Amniotic stem cell (primary cell): Measurements from ENCODE around the gene ESRRG.
A peak's percentile ranks its signal among the peaks of the same experiment; 100 is the strongest.

Experiments used
- DNase-seq: peaks from one replicate; lab custom pipeline; 2025; lab: John Stamatoyannopoulos, UW

The ESRRG gene

DNA sequence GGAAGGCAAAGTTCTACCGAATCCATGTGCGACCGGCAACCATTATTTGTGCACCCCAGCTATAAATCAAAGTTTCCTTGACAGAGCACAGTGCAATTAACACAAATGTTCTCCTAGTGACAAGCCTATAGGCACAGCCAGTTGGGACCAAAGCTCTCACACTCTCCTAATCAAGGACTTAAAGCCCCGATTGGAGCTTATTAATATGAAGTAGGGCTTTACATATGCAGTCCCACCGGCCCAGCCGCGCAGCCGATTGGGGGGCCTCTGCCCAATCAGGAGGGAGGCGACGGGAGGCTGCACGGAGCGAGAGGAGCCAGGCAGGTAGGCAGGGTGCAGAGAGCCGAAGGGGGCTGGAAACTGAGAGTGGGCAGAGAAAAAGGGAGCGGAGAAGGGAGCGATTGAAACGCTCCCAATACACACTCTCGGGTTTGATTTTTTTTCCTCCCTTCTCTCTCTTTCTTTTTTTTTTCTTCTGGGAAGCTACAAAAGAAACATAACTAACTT, at the start of gene ESRRG:
ESRRG (minus strand) TSS at position 156 of the 507 bp plus-strand sequence; CDS start at position 26, 130 bp downstream.
- no peak for DNase-seq

DNA sequence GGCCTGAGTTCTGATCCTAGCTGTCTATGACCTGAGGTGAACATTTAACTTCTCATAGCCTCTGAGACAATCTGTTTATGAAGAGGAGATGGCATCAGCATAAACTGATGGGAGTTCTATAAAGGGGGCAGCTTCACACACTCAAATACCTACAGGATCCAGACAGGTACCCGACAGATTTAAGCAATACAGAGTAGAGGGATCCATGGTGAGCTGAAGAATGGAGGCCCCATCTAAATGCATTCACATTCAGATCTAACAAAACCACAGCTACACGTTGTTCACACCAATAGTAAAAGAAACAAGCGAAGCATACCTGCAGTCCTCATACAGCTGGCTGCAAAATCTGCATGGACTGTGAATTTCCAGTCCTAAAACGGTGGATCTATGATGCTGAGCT, 48.7 kb upstream of the ESRRG start:
- no peak for DNase-seq

DNA sequence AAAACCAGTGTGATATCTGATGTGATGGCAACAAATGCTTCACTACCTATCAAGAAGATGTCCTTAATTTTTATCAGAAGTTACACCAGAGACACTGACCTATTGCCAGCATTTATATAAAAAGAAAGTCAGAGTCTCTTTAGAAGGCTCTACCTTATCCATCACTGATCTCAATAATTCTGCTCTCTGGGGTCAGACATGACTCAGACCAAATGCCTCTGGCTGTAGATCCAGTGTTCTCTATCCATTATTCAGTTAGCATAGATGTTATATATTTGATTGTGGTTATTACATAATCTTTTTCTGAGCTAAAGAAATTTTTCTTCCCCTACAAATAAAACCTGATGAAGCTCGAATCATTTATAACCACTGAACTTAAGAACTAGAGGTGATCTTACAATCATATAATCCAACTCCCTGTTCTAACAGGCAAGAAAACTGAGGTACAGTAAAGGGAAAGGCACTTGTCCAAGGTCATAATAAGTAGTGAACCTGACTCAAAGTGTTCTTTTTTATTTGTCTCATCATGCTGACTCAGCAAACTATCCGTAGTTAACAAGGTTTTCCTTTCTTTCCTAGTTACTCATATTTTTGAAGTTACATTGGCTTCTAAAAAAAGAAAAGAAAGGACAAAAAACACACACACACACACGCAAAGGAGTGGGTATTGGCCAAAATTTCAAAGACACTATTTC, 43.6 kb upstream of the ESRRG start:
- no peak for DNase-seq

DNA sequence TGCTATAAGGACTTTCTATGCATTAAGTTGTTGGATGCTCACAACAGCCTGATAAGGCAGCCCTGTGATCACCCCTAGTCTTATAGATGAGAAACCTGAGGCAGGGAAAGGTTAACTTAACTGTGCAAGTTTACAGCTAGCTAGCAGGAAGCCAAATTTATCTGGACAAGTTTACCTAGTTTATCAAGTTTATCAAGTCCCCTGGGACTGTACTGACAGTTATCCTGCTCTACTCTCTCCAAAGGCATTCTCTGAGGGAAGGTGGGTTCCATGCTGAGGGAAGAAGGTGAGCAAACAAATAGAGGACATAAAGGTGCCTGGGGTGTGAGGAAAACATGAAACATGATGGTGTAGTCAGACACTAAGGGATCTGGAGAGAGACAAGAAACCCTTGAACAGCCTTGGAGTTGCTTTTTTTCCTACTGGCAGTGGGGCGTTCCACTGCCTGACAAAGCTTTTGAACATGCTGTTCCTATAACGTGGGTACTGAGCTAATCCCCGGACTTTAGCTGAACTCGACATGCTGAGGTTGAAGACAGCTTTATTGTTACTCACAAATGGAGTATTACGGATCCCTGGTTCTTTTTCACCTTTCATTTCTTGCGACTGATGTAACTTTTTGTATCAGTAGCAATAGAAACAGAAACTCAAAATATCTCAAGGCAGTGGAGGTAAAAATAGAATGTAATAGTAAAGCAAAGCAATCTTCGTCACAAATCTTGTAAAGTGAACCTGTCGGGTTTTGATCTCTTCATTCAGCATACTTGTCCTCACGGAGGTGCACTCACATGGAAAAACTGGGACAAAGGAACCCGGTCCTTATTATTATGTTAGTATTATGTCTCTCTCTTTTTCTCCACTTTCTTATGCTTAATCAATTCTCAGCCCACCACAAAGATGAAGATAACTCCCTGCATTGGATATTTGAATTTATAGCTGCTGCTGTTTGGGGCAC, 42.4 kb upstream of the ESRRG start:
- no peak for DNase-seq

- no peak for DNase-seq
Observed at GRCh38 chr1:216758161-216758560, 34.9 kb upstream of the ESRRG start.

DNA sequence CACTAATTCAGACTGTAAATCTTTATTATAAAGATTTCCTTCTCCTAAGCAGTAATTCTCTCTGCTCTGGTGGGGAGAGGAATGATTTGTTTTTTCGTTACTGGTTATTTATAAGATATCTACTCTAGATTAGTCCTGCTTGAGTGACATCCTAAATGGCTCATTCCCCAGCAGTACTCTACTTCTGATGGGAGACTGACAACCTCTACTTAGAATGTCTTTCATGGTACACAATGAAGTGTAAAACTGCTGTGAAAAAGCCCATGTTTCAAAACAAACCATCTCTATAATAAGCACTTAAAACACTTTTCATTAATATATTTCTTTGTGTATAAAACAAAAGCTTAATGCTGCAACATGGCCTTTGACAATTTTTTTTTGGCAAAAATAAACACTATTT, 33.9 kb upstream of the ESRRG start:
- DNase-seq, result no peak

DNA sequence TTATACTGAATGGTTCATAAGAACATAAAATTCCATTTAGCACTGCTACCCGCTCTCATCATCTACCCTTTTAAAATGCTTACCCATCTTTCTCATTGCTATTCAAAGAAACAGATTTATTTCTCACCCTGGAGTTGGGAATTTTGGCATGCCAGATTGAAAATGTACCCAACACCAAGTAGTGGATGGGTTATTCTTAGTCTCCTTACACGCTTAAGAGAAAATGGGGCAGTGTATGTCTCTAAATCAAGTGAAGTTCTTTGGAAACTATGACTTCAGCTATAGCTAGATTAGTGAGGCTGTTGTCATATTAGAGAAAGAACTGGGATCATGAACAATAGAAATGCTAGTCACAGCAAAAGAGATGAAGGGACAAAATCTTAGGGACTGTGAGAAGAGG, 27.7 kb upstream of the ESRRG start:
- DNase-seq, result no peak

DNA sequence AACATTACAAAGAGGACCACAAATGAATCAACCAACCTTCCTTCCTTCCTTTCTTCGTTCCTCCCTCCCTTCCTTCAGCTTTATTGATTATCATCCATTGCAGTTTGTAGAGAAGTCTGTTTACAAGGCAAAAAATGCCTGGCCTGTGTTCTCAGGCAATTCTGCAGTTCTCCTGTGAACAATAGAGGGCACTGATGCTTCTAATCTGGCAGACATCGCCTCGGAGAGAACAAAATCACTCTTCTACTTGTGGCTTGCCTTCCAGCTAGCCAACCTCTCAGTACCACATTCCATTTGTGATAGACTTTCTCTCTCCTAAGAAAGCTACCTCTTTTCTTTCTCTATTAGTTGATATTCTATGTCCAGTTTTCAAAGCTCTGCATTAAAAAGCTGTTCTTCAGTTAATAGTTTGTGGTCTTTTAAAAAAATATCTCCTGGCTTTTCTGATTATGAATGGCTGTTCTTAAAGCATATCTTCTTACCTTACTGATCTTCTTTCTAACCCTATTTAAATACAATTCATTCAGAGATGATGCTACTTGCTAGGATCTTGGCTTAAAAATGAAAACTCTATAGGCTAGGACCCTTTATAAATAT, 26.9 kb upstream of the ESRRG start:
- DNase-seq, result peak; percentile 41

DNA sequence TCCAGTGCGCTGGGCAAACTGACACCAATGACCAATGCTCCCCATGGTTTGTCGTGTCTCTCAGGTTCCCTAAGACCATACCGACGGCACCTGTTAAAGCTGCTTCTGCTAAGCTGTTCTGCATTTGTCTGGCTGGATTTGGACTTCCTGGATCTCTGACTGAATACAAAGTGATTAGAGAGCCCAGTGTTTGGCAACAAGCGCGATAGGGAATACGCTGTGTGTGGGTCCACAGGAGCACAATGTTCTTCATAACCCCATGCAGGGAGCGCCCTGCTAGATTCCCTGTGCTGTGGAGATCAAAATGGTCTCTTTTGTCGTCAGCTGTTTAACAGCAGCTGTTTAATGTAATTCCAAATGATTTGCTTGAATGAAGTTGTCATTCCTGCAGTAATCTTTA, 26.0 kb upstream of the ESRRG start:
- no peak for DNase-seq

DNA sequence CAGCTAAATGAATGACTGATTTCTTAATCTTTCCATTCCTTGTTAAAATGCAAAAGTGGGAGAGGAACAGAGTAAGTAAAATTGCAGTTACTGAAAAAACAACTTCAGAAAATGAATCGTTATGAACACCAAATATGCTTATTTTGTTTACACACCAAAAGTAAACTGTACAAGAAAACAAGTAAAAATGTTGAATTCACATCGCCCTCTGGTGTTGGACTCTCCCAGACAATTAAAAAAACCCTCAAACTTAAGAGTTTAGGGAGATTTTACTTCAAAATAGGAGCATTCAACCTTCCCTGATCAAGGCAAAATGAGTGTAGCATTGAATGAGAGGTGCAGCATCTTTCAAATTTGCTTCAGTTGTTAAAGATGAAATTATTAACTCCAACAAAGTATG, 19.4 kb upstream of the ESRRG start:
- DNase-seq, result no peak

GRCh38 chr1:216740331-216740730, 17.1 kb upstream of the ESRRG start:
- no peak for DNase-seq

- DNase-seq, result no peak
Observed at GRCh38 chr1:216739793-216740192, 16.6 kb upstream of the ESRRG start.

DNA sequence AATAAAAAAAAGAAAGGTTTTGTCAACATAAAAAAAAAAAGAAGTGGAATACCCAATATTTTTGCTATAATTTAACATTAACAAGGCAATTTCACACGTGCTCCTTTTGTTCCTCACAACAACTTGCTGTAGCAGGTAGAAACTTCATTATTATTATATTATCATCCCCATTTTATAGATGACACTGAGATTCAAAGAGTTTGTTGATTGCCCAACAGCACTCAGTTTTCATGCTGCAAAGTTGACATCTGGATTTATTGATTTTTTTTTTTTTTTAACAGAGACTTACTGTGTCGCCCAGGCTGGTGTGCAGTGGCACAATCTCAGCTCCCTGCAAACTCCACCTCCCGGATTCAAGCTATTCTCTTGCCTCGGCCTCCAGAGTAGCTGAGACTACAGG, 8.9 kb upstream of the ESRRG start:
- DNase-seq, result no peak

GRCh38 chr1:216731562-216731961, 8.3 kb upstream of the ESRRG start:
- no peak for DNase-seq

DNA sequence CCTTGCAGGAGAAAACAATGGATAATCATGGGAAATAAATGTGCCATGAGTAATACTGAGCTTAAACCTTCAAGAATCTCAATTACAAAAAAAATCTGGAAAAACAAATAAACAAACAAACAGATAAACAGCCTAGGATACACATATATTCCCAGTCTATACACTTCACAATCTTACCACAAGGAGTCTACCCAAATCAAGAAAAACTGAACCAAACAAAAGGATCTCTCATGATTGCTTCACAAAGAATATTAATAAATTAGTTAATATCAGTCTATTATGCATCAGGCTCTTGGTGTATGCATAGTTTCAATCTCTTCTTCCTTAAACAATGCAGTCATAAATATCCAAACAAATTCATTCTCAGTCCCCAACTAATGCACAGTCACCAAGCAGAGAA, 3.2 kb upstream of the ESRRG start:
- DNase-seq, result no peak

DNA sequence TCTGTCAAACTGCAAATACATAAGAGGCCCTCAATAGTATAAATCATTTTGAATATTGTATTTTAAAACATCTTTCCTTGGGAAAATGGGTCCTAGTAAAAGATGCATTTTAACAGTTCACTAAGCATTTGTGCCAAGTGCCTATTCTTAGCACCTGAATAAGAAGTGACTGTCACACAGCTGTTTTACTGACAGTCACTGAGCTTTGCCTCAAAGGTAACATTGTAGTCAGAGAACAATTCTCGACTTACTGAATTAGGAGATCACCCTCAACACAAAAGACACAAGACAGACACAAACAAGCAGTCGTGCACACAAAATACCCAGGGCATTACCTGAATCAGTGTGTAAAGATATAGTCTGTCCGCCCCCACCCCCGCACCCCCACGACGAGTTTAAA, 408 bp downstream of the ESRRG start:
- no peak for DNase-seq

DNA sequence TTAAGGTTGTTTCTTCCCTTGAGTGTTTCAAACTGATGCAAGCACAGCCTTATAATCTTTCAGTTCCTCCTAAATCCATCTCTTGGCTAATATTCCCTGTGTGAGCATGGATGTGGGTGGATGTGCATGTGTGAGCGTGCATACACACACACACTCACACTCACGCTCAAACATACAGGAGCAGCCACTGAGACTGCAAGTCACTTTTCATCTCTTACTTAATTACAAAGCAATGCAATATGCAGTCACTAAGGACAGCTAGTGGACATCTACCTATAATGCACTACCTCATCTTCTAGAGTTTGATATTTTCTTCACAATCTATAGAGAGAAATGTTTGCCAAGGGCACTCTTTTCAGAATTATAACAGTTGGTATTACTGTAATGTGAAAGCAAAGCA, 1.4 kb downstream of the ESRRG start:
- DNase-seq, result no peak

- no peak for DNase-seq
Observed at GRCh38 chr1:216721062-216721461, 2.2 kb downstream of the ESRRG start.

- DNase-seq, result no peak
Observed at GRCh38 chr1:216711712-216712111, 11.5 kb downstream of the ESRRG start.

GRCh38 chr1:216710598-216711333, 12.5 kb downstream of the ESRRG start:
- DNase-seq, result no peak

DNA sequence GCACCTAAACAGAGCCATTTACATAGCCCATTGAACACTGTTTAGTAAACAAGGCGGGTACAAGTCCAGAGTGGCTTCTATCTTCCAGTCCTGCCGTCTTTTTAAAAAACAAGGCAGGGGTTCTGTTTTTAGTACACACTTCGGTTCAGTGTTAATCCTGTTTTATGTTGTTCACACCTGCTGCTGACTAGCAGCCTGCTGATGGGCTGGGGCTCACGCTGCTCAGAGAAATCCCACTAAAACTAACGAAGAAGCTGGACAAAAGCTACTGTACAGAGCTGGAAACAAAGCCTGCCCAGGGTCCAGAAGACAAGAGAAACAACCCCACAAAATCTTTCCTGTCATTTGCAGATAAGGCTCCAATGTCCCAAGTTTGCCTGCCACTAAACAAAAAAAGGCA, 13.2 kb downstream of the ESRRG start:
- no peak for DNase-seq

DNA sequence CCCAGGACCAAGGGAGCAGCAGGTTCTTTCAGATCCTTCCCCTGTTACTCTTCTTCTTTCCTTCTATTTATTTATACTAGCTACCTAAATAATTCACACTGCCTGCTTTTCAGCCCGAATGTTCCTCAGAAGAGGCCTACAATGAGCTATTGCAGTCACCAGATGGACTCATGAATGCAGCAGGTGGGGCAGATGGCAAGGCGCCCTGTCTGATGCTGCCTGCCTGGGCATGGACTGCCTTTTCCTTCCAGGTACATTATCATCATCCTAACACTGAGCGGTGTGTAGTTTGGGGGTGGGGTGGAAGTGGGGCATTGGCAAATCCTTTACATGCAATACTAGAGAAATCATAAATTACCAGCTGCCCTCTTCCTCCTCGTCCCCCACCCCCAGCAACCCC, 17.6 kb downstream of the ESRRG start:
- DNase-seq, result no peak
